ENCODE results near the gene GRM5.

The GRM5 gene

DNA sequence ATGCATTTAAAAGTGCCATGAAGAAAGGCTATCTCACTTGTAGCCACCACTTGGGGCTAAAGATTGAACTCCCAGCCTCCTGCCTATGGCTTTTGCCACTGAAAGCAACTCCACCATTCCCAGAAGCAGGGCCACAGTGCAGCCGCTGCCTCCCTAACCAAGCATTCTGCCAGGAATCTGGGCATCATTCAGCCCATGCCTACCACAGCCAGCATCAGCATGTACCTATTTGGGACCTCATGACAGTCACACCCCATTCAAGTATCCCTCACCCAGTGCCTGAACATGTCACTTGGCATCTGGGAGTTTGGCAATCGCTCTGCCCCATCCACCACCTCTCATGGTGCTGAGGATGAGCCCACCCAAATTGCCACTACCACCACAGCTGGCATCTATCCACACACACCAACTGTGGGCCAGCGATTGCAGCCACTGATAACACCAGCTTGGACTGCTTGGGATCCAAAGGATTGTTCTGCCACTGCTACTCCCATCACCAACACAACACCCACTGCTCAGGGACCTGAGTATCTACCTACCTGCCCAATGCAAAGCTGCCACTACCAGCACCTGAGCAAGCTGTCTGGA, 234.4 kb downstream of the GRM5 start:
- no peak for DNase-seq (ENCODE audit: low read depth in 1 of 2, low spot score in 1 of 2)
- in situ Hi-C loops (cut with HindIII; ENCODE audit: low pct_unique_long_range_greater_than_20kb, low sequenced_read_pairs) = no loop called here

DNA sequence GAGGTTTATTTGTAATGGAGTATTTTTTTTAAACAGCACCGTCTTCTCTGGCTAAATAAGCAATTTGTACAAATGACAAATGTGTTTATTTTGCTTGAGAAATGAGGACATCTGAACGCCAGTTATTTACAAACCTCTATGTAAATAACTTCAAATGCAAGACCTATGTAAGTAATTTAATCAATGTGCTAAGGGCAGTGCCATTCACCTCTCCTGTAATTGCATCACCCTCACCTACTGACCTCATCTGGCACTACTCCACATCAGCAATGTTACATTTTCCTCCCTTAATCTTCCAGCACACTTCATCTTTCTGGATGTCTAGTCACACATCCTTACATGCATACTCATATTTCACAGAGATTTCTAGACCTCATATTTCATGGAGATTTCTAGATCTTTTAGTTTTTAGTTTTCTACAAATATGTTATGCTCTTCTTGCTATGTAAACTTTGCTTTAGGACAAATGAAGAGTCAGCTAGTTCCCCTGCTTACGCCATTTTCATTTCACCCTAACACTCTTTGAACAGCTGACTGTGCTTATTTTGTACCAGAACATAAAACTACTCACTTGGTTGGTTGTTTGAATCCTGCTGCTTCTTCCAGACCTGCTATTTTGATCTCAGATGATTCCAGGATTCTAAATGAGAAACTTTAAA, 238.6 kb downstream of the GRM5 start:
- no peak for DNase-seq (ENCODE audit: low read depth in 1 of 2, low spot score in 1 of 2)
- in situ Hi-C loops (cut with HindIII; ENCODE audit: low pct_unique_long_range_greater_than_20kb, low sequenced_read_pairs) = no loop called here
- no peak for TF ChIP-seq JUND (IDR thresholded peaks at IDR 0.05; ENCODE audit: low read depth)

More for the DNA sequence above, 234.4 kb downstream of the GRM5 start:
- no peak for TF ChIP-seq JUND (IDR thresholded peaks at IDR 0.05; ENCODE audit: low read depth)

DNA sequence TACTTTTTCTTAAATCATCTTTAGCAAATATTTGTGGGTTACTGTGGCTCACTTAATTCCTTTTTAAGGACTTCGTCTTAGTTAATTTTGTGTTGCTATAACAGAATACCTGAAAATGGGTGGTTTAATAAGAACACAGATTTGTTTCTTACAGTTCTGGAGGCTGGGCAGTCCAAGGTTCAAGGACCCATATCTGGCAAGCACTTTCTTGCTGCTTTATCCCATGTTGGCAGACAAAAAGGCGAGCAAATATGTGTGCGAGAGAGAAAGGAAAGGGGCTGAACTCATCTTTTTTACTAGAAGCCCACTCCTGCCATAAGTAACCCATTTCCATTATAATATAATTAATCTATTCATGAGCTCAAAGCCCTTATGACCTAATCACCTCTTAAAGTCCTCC, 246.2 kb downstream of the GRM5 start:
- no peak for TF ChIP-seq JUND (IDR thresholded peaks at IDR 0.05; ENCODE audit: low read depth)
- DNase-seq (ENCODE audit: low read depth in 1 of 2, low spot score in 1 of 2) = no peak
- in situ Hi-C loops (cut with HindIII; ENCODE audit: low pct_unique_long_range_greater_than_20kb, low sequenced_read_pairs) = no loop called here

DNA sequence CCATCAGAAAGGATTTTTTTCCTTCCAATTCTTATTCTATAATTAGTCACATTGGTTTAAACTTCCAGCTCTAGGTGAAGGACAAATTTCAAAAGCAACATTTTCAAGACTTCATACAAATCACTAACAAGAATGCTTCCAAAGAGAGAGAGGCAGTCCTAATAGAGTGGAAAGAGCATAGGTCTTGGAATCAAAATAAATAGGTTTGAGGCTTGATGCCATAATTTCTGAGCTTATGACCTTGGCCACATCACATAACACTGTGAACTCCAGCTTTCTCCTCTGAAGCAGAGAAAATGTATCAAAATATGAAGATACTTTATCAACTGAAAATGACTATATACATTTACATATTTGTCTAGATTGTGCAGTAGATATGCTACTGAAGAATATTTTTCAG, 246.8 kb downstream of the GRM5 start:
- TF ChIP-seq JUND (IDR thresholded peaks at IDR 0.05; ENCODE audit: low read depth) = no peak
- in situ Hi-C loops (cut with HindIII; ENCODE audit: low pct_unique_long_range_greater_than_20kb, low sequenced_read_pairs) = no loop called here
- no peak for DNase-seq (ENCODE audit: low read depth in 1 of 2, low spot score in 1 of 2)

DNA sequence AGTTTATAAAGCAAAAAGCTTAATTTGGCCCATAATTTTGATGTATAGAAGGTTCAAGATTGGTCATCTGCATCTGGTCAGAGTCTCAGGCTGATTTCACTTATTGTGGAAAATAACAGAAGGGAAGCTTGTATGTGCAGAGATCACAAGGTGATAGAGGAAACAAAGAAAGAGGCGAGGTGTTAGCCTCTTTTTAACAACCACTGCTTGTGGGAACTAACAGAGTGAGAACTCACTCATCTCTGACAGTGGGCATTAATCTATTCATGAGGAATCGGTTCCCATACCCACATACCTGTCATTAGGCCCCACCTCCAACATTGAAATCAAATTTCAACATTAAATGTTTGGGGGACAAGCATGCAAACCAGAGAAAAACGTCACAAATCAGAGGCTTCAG, 250.3 kb downstream of the GRM5 start:
- DNase-seq (ENCODE audit: low read depth in 1 of 2, low spot score in 1 of 2) = no peak
- in situ Hi-C loops (cut with HindIII; ENCODE audit: low pct_unique_long_range_greater_than_20kb, low sequenced_read_pairs) = no loop called here
- TF ChIP-seq JUND (IDR thresholded peaks at IDR 0.05; ENCODE audit: low read depth) = no peak

DNA sequence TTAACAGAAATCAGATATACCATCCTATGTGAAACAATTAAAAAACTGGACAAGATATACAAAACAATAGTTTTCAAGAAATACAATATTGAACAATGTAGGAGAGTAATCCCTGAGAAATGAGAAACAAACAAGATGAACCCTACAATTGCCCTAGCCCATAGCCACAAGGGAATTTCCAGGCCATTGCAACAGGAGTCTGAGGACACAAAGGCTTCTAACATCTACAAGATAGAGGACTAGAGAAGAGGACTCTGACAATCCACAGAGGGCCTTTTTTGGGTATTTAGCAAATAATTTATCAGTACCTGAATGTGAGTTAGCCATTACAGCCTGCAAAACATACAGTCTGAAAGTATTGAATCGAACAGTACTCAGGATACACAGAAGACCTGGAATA, 251.7 kb downstream of the GRM5 start:
- in situ Hi-C loops (cut with HindIII; ENCODE audit: low pct_unique_long_range_greater_than_20kb, low sequenced_read_pairs) = no loop called here
- no peak for TF ChIP-seq JUND (IDR thresholded peaks at IDR 0.05; ENCODE audit: low read depth)
- no peak for DNase-seq (ENCODE audit: low read depth in 1 of 2, low spot score in 1 of 2)

DNA sequence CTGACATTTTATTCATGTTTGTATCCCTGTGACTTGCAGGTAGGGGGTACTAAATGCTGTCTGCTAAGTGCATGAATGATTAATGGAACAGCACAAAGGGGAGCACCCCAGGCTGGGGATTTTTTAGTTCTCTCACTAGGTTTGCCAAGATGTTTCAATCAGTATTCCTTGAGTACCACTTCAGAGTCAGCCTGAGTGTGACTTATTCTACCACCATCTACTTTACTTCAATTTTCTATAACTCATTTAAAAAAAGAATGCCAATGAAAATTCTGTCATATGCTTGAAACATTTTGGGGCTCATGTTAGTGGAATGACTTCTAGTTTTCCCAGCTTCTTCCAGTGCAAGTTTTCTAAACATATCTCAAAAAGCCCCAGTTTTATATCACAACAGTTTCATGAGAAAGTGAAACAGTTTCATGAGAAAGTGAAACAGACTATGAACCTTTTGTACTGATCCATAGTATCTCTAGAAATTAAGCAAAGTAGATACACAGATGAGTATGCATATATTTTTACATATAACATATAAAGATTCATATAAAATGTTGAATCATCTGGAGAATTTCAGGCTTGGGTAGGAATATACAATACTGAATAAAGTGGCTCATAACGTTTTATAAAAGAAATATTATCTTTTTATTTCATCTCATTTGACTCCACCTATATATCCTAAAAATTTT, 252.4 kb downstream of the GRM5 start:
- no peak for TF ChIP-seq JUND (IDR thresholded peaks at IDR 0.05; ENCODE audit: low read depth)
- in situ Hi-C loops (cut with HindIII; ENCODE audit: low pct_unique_long_range_greater_than_20kb, low sequenced_read_pairs) = no loop called here
- no peak for DNase-seq (ENCODE audit: low read depth in 1 of 2, low spot score in 1 of 2)

DNA sequence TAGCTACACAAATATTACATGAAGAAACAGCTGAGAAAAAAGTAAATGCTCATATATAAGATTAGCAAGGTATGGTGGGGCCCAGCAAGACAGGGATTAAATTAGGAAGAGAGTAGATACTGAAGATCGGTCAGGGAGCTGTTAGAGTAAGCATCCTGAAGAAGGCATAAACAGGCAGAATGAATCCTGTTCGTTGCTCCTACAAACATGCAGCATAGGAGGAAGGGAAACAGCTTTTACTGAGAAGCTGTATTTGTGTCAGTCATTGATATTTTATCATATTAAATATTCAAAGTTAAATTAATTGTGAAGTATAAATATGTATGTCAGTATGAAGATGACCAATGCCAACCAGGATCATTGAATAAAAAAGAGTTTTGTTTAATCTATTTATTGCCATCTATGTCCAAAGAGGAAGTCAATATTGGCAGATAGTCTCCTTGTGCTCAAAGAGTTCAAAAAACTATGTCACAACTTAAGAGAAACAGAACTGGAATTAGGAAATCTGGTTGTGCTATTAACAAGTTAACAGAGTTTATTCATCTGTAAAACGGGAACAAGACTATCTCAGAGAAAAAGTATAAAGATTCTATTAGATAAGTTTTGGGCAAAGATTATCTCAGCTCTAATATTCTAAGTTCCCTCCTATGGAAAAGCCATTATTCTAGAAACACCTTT, 255.2 kb downstream of the GRM5 start:
- no peak for DNase-seq (ENCODE audit: low read depth in 1 of 2, low spot score in 1 of 2)
- TF ChIP-seq JUND (IDR thresholded peaks at IDR 0.05; ENCODE audit: low read depth) = no peak
- in situ Hi-C loops (cut with HindIII; ENCODE audit: low pct_unique_long_range_greater_than_20kb, low sequenced_read_pairs) = no loop called here

DNA sequence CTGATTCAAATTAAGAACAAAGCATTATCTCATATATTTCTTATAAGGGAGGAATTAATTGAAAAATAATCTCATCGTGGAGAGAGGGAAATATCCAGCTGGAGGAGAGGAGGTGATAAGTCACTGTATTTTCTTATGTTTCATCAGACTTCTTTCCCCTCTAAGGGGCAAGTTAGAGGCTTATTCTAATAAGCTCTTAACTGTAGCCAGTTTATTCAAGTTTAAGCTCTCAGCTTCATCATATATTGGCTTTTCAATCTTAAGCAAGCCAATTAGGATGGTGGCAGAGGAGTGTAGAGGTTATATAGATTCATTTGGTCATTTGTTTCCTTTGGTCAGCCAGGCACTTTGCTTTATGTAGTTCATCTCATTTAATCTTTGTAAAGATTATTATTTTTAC, 256.7 kb downstream of the GRM5 start:
- no peak for TF ChIP-seq JUND (IDR thresholded peaks at IDR 0.05; ENCODE audit: low read depth)
- in situ Hi-C loops (cut with HindIII; ENCODE audit: low pct_unique_long_range_greater_than_20kb, low sequenced_read_pairs) = no loop called here
- no peak for DNase-seq (ENCODE audit: low read depth in 1 of 2, low spot score in 1 of 2)

DNA sequence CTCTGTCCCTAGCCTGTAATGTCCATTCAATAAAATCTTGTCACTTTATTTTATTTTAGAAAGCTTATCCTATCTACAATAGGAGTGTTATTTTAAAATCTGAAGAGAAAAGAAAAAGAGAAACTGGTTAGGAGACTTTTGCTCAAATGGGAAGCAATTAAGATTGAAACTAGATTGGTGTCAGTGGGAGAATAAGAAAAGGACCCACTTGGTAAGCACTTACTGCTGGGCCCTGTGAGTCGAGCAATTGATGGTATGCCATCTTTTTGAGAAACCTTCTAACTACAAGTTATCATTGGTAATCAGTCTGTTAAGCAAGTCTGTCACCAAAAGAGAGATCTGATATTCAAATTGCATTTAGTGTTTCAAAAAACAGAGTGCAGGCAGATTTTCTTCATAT, 258.4 kb downstream of the GRM5 start:
- TF ChIP-seq JUND (IDR thresholded peaks at IDR 0.05; ENCODE audit: low read depth) = no peak
- in situ Hi-C loops (cut with HindIII; ENCODE audit: low pct_unique_long_range_greater_than_20kb, low sequenced_read_pairs) = no loop called here
- DNase-seq (ENCODE audit: low read depth in 1 of 2, low spot score in 1 of 2) = no peak

DNA sequence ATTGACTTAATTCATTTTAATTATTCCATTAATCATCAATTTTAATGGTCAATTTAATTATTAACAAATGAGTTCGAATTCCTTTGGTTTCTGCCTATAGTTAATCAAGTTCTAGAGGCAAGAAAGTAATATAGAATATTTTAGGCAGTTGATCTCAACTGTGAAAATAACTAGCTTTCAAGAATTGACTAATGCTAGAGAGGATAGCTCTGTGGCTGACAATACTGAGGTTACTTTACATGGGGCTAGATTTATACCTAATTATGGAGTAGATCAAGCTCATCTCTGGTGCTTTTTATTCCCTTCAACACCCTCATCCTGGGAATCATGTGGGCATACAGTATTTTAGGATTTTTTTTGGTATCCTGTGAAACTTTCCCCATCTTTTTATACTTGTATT, 259.4 kb downstream of the GRM5 start:
- in situ Hi-C loops (cut with HindIII; ENCODE audit: low pct_unique_long_range_greater_than_20kb, low sequenced_read_pairs) = no loop called here
- no peak for DNase-seq (ENCODE audit: low read depth in 1 of 2, low spot score in 1 of 2)
- no peak for TF ChIP-seq JUND (IDR thresholded peaks at IDR 0.05; ENCODE audit: low read depth)

DNA sequence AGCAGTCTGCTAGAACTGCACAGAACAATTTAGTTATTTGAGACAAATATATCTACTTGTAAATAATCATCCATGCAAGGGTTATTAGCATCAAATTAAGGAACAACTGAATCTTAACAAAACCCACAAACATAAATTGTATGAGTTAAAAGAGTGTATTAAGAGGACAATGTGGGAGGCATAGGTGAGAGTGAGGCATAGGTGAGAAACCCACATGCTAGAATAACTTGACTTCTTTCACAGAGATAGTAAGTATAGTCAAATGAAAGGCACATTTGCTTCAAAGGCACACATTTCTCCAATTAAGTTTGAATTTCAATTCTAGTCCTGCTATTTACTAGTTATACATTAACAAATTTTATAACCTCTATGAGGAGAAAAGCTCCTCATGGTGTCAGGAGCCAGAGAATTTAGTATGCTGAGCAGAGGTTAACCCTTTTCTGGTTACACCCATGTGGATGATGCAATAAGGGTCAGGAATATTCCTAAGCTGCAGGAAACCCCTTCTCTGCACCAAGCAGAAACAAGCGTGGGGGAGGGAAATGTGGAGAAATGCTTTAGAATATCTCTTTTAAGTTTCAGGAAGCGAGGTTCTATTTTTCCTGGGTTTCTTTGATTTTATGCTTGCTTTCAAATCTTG, 264.2 kb downstream of the GRM5 start:
- TF ChIP-seq JUND (IDR thresholded peaks at IDR 0.05; ENCODE audit: low read depth) = no peak
- in situ Hi-C loops (cut with HindIII; ENCODE audit: low pct_unique_long_range_greater_than_20kb, low sequenced_read_pairs) = no loop called here
- no peak for DNase-seq (ENCODE audit: low read depth in 1 of 2, low spot score in 1 of 2)
